ENCODE measurements around the gene ERF. TPM values are rescaled to one million over a fixed set of nuclear protein-coding genes. Genes with fewer than 3 reads are reported as not detected.
A peak's percentile ranks its signal among the peaks of the same experiment; 100 is the strongest.

The ERF gene
- total RNA-seq, 2 donors from 2014 or later = 33.9 to 121 TPM

- Histone ChIP-seq H3K36me3 (peaks cover 4 to 8% of the 10 kb centered on the region in 2 donors), H3K4me3 (peak overlapping the region; percentile 54 to 72), H3K4me1 (replicated peaks) (peaks cover 42% of the 10 kb centered on the region), H3K27ac (peak overlapping the region; percentile 91 to 98), H3K27me3 (replicated peaks; ENCODE audit: insufficient read depth) (no peaks in the 10 kb centered on the region), H3K9me3 (no peaks in the 10 kb centered on the region)
- WGBS = 0% methylated on average over 23 of the region's 76 CpGs
- TF ChIP-seq, protein P1, sequence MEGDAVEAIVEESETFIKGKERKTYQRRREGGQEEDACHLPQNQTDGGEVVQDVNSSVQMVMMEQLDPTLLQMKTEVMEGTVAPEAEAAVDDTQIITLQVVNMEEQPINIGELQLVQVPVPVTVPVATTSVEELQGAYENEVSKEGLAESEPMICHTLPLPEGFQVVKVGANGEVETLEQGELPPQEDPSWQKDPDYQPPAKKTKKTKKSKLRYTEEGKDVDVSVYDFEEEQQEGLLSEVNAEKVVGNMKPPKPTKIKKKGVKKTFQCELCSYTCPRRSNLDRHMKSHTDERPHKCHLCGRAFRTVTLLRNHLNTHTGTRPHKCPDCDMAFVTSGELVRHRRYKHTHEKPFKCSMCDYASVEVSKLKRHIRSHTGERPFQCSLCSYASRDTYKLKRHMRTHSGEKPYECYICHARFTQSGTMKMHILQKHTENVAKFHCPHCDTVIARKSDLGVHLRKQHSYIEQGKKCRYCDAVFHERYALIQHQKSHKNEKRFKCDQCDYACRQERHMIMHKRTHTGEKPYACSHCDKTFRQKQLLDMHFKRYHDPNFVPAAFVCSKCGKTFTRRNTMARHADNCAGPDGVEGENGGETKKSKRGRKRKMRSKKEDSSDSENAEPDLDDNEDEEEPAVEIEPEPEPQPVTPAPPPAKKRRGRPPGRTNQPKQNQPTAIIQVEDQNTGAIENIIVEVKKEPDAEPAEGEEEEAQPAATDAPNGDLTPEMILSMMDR (IDR thresholded peaks at IDR 0.05) = no peak
- peak; percentile 19 for TF ChIP-seq POLR2A (IDR thresholded peaks at IDR 0.05)
- intact Hi-C loops (cut with DNase I) = loop anchor here (1.0 kb wide), 1 partner anchor 30 kb away; no protein-coding TSS in a partner anchor
- peak; percentile 77 for DNase-seq (ENCODE audit: low spot score)
These were observed 29.2 kb upstream of the ERF start for GRCh38 chr19:42284066-42284501.

GRCh38 chr19:42283188-42284065, 28.5 kb upstream of the ERF start:
- Histone ChIP-seq H3K27ac (peak overlapping the region; percentile 91 to 98), H3K9me3 (no peaks in the 10 kb centered on the region), H3K36me3 (peaks cover 0 to 4% of the 10 kb centered on the region in 2 donors), H3K27me3 (replicated peaks; ENCODE audit: insufficient read depth) (no peaks in the 10 kb centered on the region), H3K4me3 (peak overlapping the region; percentile 54 to 72), H3K4me1 (replicated peaks) (peaks cover 46% of the 10 kb centered on the region)
- WGBS = 3% methylated on average over 43 of the region's 74 CpGs
- peak; percentile 82 for TF ChIP-seq POLR2AphosphoS5 (IDR thresholded peaks at IDR 0.05)
- TF ChIP-seq, protein P1 (IDR thresholded peaks at IDR 0.05) = peak in 2 of 4 experiments; percentile 12 to 29
- TF ChIP-seq POLR2A (IDR thresholded peaks at IDR 0.05) = peak; percentile 98
- peak; percentile 96 for DNase-seq (ENCODE audit: low spot score)
- intact Hi-C loops (cut with DNase I) = loop anchor here (1.0 to 2.0 kb wide), 2 partner anchors 15 to 29 kb away; partner anchors contain the start of gene CIC

GRCh38 chr19:42282819-42283187, 27.9 kb upstream of the ERF start:
- no peaks in the 10 kb centered on the region for H3K9me3 ChIP-seq
- TF ChIP-seq POLR2A (IDR thresholded peaks at IDR 0.05) = no peak
- TF ChIP-seq, protein P1 (IDR thresholded peaks at IDR 0.05) = no peak
- TF ChIP-seq POLR2AphosphoS5 (IDR thresholded peaks at IDR 0.05) = no peak
- no peak for DNase-seq (ENCODE audit: low spot score)
- 51% methylated on average over 4 of the region's 4 CpGs for WGBS
- H3K27ac ChIP-seq = peak overlapping the region; percentile 91 to 98
- no peak overlapping the region for H3K4me3 ChIP-seq
- peaks cover 0 to 4% of the 10 kb centered on the region in 2 donors for H3K36me3 ChIP-seq
- intact Hi-C loops (cut with DNase I) = loop anchor here (2.0 kb wide), 1 partner anchor 14 kb away; the partner anchor contains the start of gene CIC
- peaks cover 48% of the 10 kb centered on the region for H3K4me1 ChIP-seq (replicated peaks)
- no peaks in the 10 kb centered on the region for H3K27me3 ChIP-seq (replicated peaks; ENCODE audit: insufficient read depth)

- TF ChIP-seq, protein P1 (IDR thresholded peaks at IDR 0.05) = no peak
- TF ChIP-seq POLR2AphosphoS5 (IDR thresholded peaks at IDR 0.05) = no peak
- no peak for TF ChIP-seq POLR2A (IDR thresholded peaks at IDR 0.05)
- Histone ChIP-seq H3K27ac (peak overlapping the region; percentile 91 to 98), H3K36me3 (no peaks in the 10 kb centered on the region), H3K9me3 (no peaks in the 10 kb centered on the region), H3K27me3 (replicated peaks; ENCODE audit: insufficient read depth) (no peaks in the 10 kb centered on the region), H3K4me3 (peak overlapping the region; percentile 51 to 84), H3K4me1 (replicated peaks) (peaks cover 45% of the 10 kb centered on the region)
- no peak for DNase-seq (ENCODE audit: low spot score)
- 25% methylated on average over 7 of the region's 7 CpGs for WGBS
- intact Hi-C loops (cut with DNase I) = loop anchor here (2.0 kb wide), 1 partner anchor 13 kb away; the partner anchor contains the start of gene CIC
These were observed 27.2 kb upstream of the ERF start for GRCh38 chr19:42281827-42282762.
